PFSK-1 (cell line): ENCODE measurements around the gene RITA1.

Experiments used
- FOXP2 ChIP-seq: optimal IDR thresholded peaks from 2 replicates; pipeline ENCODE3; 2011; ENCODE audit warnings: borderline replicate concordance, control low read depth, inconsistent platforms; ENCODE audit not compliant: insufficient read depth; ENCODE audit errors: extremely low read length, extremely low read depth
- POLR2AphosphoS5 ChIP-seq: IDR thresholded peaks from 2 replicates; pipeline ENCODE4 v1.6.1; 2012; ENCODE audit warnings: low read depth, mild to moderate bottlenecking, control low read depth, low read length, moderate library complexity
- SIN3A ChIP-seq: IDR thresholded peaks from 2 replicates; pipeline ENCODE4 v1.6.1; 2012; ENCODE audit warnings: mild to moderate bottlenecking, low read length, moderate library complexity, borderline replicate concordance; ENCODE audit not compliant: insufficient read depth
- TAF1 ChIP-seq: IDR thresholded peaks from 2 replicates; pipeline ENCODE4 v1.6.1; 2012; ENCODE audit warnings: low read length, control low read depth, borderline replicate concordance; ENCODE audit not compliant: insufficient read depth
- TF ChIP-seq, protein P1 (sequence below), 2 experiments: IDR thresholded peaks; 2 replicates each; pipeline versions ENCODE4 v1.6.1 to v1.8.0; 2011 to 2012; ENCODE audit warnings: low read depth in 2 of 2, low read length in 2 of 2, control low read depth in 1 of 2, inconsistent platforms in 1 of 2, mild to moderate bottlenecking in 1 of 2, moderate library complexity in 1 of 2; ENCODE audit not compliant: insufficient read depth in 1 of 2

RITA1 gene

GRCh38 chr12:113201187-113202177, 16.0 kb downstream of the RITA1 start:
- no peak for TF ChIP-seq POLR2AphosphoS5
- no peak for TF ChIP-seq TAF1
- no peak for TF ChIP-seq FOXP2
- TF ChIP-seq, protein P1, sequence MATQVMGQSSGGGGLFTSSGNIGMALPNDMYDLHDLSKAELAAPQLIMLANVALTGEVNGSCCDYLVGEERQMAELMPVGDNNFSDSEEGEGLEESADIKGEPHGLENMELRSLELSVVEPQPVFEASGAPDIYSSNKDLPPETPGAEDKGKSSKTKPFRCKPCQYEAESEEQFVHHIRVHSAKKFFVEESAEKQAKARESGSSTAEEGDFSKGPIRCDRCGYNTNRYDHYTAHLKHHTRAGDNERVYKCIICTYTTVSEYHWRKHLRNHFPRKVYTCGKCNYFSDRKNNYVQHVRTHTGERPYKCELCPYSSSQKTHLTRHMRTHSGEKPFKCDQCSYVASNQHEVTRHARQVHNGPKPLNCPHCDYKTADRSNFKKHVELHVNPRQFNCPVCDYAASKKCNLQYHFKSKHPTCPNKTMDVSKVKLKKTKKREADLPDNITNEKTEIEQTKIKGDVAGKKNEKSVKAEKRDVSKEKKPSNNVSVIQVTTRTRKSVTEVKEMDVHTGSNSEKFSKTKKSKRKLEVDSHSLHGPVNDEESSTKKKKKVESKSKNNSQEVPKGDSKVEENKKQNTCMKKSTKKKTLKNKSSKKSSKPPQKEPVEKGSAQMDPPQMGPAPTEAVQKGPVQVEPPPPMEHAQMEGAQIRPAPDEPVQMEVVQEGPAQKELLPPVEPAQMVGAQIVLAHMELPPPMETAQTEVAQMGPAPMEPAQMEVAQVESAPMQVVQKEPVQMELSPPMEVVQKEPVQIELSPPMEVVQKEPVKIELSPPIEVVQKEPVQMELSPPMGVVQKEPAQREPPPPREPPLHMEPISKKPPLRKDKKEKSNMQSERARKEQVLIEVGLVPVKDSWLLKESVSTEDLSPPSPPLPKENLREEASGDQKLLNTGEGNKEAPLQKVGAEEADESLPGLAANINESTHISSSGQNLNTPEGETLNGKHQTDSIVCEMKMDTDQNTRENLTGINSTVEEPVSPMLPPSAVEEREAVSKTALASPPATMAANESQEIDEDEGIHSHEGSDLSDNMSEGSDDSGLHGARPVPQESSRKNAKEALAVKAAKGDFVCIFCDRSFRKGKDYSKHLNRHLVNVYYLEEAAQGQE (IDR thresholded peaks at IDR 0.05; ENCODE audit: insufficient read depth in 1 of 2, low read depth in 2 of 2, low read length in 2 of 2) = no peak
- no peak for TF ChIP-seq SIN3A

GRCh38 chr12:113202300-113203075, 17.0 kb downstream of the RITA1 start:
- TF ChIP-seq POLR2AphosphoS5 (no peak), TAF1 (no peak), SIN3A (no peak), FOXP2 (no peak)
- TF ChIP-seq, protein P1 (IDR thresholded peaks at IDR 0.05; ENCODE audit: insufficient read depth in 1 of 2, low read depth in 2 of 2, low read length in 2 of 2) = no peak

GRCh38 chr12:113203852-113204760, 18.6 kb downstream of the RITA1 start:
- no peak for TF ChIP-seq POLR2AphosphoS5
- TF ChIP-seq FOXP2 = no peak
- TF ChIP-seq SIN3A = no peak
- TF ChIP-seq, protein P1 (IDR thresholded peaks at IDR 0.05; ENCODE audit: insufficient read depth in 1 of 2, low read depth in 2 of 2, low read length in 2 of 2) = no peak
- TF ChIP-seq TAF1 = no peak

DNA sequence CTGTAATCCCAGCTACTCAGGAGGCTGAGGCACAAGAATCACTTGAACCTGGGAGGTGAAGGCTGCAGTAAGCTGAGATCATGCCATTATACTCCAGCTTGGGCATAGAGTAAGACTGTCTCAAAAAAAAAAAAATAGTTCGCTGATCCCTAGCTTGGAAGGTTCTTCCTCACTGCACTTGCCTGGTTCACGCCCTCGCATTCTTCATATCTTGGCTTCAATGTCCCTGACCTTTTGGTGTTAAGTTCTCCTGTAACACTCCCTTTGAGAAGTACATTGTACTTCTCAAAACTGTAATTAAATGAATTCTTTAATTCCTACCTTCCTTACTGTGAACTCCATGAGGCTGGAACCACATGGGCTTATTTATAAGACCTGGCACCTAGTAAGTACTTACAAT, 19.3 kb downstream of the RITA1 start:
- TF ChIP-seq FOXP2 (no peak), POLR2AphosphoS5 (no peak), SIN3A (no peak), TAF1 (no peak)
- TF ChIP-seq, protein P1 (IDR thresholded peaks at IDR 0.05; ENCODE audit: insufficient read depth in 1 of 2, low read depth in 2 of 2, low read length in 2 of 2) = no peak
